Hepatocyte (in vitro differentiated cells): ENCODE results near the gene CHST11.

Experiments used
- EZH2 ChIP-seq: fragments of 200-600 bp; sonication (generic); IDR thresholded peaks from 2 replicates; pipeline ENCODE4 v1.6.1; 2016; ENCODE audit warnings: antibody characterized with exemption, mild to moderate bottlenecking, borderline replicate concordance
- TF ChIP-seq, protein P1 (sequence below): fragments of 200-600 bp; sonication (generic); IDR thresholded peaks from 2 replicates; pipeline ENCODE4 v1.5.1; 2016; ENCODE audit warnings: antibody characterized with exemption, mild to moderate bottlenecking; ENCODE audit not compliant: poor library complexity

DNA sequence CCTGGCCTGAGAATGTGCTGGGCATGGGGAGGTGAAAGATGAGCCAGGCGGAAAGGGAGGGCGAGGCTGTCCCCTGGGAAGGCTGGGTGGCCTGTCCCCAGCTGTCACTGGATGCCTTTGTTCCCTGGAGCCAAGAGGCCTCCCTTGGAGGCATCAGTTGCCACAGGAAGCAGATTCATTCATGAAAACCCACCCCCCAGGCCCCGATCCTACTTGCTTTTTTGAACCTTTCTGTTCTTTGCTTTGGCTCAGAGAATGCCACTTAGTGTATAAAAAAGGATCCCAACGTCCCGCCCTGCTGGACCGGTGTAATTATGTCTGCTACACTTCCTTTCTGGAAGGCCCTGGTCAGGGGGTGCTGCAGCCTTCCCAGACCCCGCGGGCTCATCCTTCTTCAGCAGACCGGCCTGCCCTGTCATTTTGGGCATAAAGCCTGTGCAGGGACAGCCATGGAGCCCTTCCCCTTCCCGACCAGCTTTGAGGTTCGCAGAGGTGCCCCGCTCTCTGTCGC is 281.1 kb downstream of the CHST11 start:
- TF ChIP-seq, protein P1, sequence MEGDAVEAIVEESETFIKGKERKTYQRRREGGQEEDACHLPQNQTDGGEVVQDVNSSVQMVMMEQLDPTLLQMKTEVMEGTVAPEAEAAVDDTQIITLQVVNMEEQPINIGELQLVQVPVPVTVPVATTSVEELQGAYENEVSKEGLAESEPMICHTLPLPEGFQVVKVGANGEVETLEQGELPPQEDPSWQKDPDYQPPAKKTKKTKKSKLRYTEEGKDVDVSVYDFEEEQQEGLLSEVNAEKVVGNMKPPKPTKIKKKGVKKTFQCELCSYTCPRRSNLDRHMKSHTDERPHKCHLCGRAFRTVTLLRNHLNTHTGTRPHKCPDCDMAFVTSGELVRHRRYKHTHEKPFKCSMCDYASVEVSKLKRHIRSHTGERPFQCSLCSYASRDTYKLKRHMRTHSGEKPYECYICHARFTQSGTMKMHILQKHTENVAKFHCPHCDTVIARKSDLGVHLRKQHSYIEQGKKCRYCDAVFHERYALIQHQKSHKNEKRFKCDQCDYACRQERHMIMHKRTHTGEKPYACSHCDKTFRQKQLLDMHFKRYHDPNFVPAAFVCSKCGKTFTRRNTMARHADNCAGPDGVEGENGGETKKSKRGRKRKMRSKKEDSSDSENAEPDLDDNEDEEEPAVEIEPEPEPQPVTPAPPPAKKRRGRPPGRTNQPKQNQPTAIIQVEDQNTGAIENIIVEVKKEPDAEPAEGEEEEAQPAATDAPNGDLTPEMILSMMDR = no peak
- TF ChIP-seq EZH2 = no peak
